GM18868 (cell line): ENCODE measurements around the gene ZBTB21.
"Not testable (repeated sequence)": the region's sequence is repeated elsewhere in the genome, so short reads cannot be mapped to it uniquely, and the experiment has no call there.

Source experiments
- ATAC-seq: cut with Tn5 transposase; IDR thresholded peaks from one replicate; pipeline ENCODE4 v1.9.1; 2021; ENCODE audit warnings: mild to moderate bottlenecking, moderate library complexity; ENCODE audit not compliant: unreplicated experiment

Gene ZBTB21

DNA sequence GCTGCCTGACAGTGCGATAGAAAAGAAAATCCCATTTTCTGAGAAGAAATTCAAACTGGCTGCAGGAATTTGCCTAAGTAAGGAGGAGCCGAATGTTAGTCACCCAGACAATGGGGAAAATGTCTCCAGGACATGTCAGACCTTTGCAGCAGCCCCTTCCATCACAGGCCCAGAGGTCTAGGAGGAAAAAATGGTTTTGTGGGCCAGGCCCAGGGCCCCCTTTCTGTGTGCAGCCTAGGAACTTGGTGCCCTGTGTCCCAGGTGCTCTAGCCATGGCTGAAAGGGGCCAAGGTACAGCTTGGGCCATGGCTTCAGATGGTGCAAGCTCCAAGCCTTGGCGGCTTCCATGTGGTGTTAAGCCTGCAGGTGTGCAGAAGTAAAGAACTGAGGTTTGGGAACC is 14.6 kb downstream of the ZBTB21 start:
- ATAC-seq = no peak

GRCh38 chr21:41994613-41995012 is 15.5 kb downstream of the ZBTB21 start:
- ATAC-seq = not testable (repeated sequence)

GRCh38 chr21:41993744-41994143 is 16.4 kb downstream of the ZBTB21 start:
- ATAC-seq = no peak

GRCh38 chr21:41992576-41992975 is 17.6 kb downstream of the ZBTB21 start:
- no peak for ATAC-seq

DNA sequence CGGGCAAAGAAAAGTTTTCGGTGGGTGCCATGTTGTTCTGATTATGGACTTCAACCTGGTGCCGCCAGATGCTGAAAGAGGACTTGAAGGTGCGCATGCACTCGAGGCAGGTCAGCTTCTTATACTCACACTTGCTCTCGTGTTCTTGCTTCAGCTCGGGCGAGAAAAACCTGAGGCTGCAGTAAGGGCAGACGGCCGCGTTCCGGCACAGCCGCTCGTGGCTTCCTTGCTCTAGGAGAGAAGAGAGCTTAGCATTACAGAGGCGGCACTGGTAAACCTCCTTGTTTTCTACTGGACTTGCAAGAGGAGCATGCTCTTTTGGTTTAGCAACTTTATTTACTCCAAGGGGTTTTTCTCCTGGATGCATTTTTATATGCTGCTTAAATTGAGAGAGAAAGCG is 18.5 kb downstream of the ZBTB21 start:
- no peak for ATAC-seq

DNA sequence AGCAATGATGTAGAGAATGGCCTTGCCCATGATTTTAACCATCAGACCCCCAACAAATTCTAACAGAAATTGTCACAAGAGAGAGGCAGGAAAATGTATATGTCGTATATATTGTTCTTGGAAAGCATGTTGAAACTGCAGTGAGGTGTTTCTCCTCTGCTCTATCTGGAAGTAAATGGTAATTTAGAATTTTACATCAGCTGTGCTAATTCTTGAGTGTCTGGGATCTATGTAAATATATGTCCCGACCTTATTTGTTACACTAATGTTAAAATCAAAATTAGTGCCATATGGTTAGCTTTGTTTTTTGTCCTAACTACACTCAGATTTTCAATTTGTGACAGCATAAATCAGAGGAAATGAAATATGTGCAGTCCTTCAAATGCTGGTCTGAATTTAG is 20.5 kb downstream of the ZBTB21 start:
- no peak for ATAC-seq

DNA sequence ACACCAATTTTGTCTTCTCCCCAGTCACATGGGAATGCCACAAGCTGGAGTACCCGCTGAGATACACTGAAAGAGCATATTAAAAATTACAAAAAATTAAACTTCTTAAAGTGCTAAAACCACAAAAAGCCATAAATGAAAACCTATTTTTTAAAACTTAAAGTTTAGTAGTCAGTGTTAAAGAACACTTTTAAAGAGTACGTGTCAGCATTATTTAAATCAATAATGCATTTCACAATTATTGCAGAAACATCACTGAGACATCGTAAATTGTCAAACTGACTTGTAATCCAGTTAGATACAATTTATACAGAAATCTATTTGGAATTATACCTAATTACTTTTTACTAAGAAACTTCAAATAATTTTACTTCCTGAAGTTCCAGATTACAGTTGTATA is 22.9 kb downstream of the ZBTB21 start:
- ATAC-seq = no peak

DNA sequence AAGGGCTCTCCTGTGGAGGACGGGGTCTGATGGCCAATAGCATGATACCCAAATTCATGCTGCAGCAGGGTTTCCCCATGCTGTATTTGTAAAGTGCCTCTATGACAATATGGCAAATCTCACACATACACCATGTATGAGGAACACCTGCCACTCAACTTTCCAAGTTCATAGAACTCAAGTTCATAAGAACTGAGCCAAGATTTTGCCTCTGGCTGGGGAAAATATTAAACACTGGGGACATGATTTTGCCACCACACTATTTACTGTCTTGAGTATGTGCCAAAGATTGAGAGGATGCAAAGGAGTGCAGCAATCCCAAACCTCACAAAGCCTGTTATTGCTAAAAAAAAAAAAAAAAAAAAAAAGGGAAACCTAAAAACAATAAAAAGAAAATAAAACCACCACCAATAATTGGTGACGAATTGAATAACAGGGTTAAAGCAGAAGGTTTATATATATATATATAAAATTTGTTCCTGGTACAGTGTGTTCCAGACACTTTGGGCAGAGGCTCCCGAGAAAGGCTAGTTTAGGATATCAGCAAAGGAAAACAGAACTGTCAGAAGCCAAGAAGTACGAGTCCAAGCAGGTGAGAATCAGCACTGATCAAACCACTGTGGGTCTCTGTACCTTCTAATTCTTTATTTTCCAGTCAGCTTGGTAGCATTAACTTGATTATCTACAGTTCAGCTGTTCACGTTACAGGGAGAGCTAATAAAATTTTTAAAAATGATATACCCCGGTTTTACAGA is 24.3 kb downstream of the ZBTB21 start:
- ATAC-seq = no peak

GRCh38 chr21:41983229-41983628 is 26.9 kb downstream of the ZBTB21 start:
- no peak for ATAC-seq

- no peak for ATAC-seq
Observed at GRCh38 chr21:41980561-41980960, 29.6 kb downstream of the ZBTB21 start.

GRCh38 chr21:41979751-41980369 is 30.3 kb downstream of the ZBTB21 start:
- no peak for ATAC-seq

- ATAC-seq = no peak
Observed at GRCh38 chr21:41979335-41979734, 30.8 kb downstream of the ZBTB21 start.

- no peak for ATAC-seq
Observed at GRCh38 chr21:41977034-41977950, 32.9 kb downstream of the ZBTB21 start.

DNA sequence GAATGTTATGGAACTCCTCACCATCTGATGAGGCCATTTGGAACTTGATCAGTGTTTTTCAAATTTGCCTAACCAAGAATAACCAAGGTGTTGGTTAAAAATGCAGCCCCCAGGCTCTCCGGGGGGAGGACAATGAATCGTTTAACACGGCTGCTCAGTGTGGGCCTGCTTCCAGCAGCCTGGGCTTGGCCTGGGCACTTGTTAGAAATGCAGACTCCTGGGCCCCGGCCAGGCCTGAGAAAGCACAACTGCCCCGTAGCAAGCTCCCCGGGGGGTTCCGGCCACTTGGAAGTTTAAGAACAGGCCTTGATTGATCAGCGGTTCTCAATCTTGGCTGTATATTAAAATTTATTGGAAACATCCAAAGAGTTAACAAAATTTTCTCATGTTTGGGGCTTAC is 33.5 kb downstream of the ZBTB21 start:
- no peak for ATAC-seq

- ATAC-seq = no peak
Observed at GRCh38 chr21:41975391-41976272, 34.5 kb downstream of the ZBTB21 start.

- no peak for ATAC-seq
Observed at GRCh38 chr21:41974752-41975053, 35.5 kb downstream of the ZBTB21 start.

- ATAC-seq = no peak
Observed at GRCh38 chr21:41973861-41974751, 36.1 kb downstream of the ZBTB21 start.

- no peak for ATAC-seq
Observed at GRCh38 chr21:41973427-41973831, 36.7 kb downstream of the ZBTB21 start.

DNA sequence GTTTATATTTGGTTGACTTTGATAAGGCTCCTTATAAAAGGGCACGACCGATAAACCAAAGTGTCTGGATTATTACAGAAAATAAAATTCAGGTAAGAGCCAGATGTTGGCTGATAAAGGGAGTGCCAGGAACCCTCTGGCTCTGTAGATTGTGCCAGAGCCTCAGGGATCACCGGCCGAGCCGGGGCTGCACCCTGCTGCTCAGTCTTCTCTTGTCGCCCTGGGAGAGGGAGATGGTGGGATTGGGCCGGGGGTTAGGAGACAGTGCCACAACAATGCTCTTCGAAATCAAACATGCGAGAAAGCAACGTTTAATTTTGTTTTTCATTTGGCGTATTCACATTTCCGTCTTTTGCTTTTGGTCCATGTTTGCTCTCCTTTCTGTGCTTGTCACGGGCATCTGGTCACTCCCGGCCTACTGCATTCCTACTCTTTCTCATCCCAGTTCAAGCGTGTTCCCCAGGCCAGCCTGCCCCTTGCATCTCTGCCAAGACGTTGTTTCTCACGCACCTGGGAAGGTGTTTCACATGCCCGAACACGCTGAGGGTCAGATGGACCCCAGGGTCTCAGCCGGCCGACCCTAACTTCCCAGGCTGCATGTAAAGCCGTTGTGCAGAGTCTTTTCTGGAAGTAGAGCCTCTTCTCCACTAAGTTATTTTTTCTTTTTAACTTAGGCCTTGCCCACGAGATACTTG is 37.5 kb downstream of the ZBTB21 start:
- ATAC-seq = no peak
